Measurements from ENCODE around the gene HSF5. TPM values are rescaled to one million over a fixed set of nuclear protein-coding genes. Genes with fewer than 3 reads are reported as not detected.

Gene HSF5
- total and polyA plus RNA-seq, 2 of the 13 experiments (the other 11 are each of a cell fraction or from before 2014, with no cell fraction given) = not detected

GRCh38 chr17:58507123-58507634, 19.0 kb upstream of the HSF5 start (continued):
- no peak for TF ChIP-seq ATF6 (CRISPR knock-in tag; conservative IDR thresholded peaks at IDR 0.05)
- TF ChIP-seq ZNF576 (CRISPR knock-in tag; IDR thresholded peaks at IDR 0.05) = no peak
- no peak for TF ChIP-seq NONO (IDR thresholded peaks at IDR 0.05)
- TF ChIP-seq NONO (CRISPR knock-in tag; conservative IDR thresholded peaks at IDR 0.05) = 0 out of 2 replicates have a peak, but pooled peaks have one; percentile 24
- TF ChIP-seq ASH2L (IDR thresholded peaks at IDR 0.05; ENCODE audit: insufficient read length, low read depth, low read length) = peak; percentile 34
- TF ChIP-seq, protein P1, sequence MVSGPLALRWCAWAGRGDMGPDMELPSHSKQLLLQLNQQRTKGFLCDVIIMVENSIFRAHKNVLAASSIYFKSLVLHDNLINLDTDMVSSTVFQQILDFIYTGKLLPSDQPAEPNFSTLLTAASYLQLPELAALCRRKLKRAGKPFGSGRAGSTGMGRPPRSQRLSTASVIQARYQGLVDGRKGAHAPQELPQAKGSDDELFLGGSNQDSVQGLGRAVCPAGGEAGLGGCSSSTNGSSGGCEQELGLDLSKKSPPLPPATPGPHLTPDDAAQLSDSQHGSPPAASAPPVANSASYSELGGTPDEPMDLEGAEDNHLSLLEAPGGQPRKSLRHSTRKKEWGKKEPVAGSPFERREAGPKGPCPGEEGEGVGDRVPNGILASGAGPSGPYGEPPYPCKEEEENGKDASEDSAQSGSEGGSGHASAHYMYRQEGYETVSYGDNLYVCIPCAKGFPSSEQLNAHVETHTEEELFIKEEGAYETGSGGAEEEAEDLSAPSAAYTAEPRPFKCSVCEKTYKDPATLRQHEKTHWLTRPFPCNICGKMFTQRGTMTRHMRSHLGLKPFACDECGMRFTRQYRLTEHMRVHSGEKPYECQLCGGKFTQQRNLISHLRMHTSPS (CRISPR knock-in tag; IDR thresholded peaks at IDR 0.05; ENCODE audit: low read depth) = peak; percentile 64; the same call in 1 of the 2 replicates
- TF ChIP-seq, protein P2, sequence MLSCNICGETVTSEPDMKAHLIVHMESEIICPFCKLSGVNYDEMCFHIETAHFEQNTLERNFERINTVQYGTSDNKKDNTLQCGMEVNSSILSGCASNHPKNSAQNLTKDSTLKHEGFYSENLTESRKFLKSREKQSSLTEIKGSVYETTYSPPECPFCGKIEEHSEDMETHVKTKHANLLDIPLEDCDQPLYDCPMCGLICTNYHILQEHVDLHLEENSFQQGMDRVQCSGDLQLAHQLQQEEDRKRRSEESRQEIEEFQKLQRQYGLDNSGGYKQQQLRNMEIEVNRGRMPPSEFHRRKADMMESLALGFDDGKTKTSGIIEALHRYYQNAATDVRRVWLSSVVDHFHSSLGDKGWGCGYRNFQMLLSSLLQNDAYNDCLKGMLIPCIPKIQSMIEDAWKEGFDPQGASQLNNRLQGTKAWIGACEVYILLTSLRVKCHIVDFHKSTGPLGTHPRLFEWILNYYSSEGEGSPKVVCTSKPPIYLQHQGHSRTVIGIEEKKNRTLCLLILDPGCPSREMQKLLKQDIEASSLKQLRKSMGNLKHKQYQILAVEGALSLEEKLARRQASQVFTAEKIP (CRISPR knock-in tag; IDR thresholded peaks at IDR 0.05; ENCODE audit: borderline replicate concordance) = no peak
- no peak for TF ChIP-seq MED13 (CRISPR knock-in tag; IDR thresholded peaks at IDR 0.05)
- TF ChIP-seq YEATS4 (CRISPR knock-in tag; IDR thresholded peaks at IDR 0.05; ENCODE audit: borderline replicate concordance) = no peak
- TF ChIP-seq SALL1 (CRISPR knock-in tag; IDR thresholded peaks at IDR 0.05) = 0 out of 2 replicates have a peak, but pooled peaks have one; percentile 14
- TF ChIP-seq, protein P3, sequence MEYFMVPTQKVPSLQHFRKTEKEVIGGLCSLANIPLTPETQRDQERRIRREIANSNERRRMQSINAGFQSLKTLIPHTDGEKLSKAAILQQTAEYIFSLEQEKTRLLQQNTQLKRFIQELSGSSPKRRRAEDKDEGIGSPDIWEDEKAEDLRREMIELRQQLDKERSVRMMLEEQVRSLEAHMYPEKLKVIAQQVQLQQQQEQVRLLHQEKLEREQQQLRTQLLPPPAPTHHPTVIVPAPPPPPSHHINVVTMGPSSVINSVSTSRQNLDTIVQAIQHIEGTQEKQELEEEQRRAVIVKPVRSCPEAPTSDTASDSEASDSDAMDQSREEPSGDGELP (IDR thresholded peaks at IDR 0.05; ENCODE audit: borderline replicate concordance, low read depth) = peak; percentile 78
- TF ChIP-seq, protein P4, sequence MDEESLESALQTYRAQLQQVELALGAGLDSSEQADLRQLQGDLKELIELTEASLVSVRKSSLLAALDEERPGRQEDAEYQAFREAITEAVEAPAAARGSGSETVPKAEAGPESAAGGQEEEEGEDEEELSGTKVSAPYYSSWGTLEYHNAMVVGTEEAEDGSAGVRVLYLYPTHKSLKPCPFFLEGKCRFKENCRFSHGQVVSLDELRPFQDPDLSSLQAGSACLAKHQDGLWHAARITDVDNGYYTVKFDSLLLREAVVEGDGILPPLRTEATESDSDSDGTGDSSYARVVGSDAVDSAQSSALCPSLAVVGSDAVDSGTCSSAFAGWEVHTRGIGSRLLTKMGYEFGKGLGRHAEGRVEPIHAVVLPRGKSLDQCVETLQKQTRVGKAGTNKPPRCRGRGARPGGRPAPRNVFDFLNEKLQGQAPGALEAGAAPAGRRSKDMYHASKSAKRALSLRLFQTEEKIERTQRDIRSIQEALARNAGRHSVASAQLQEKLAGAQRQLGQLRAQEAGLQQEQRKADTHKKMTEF (CRISPR knock-in tag; IDR thresholded peaks at IDR 0.05) = no peak
- TF ChIP-seq SOX13 (IDR thresholded peaks at IDR 0.05) = no peak
- TF ChIP-seq SOX13 (CRISPR knock-in tag; conservative IDR thresholded peaks at IDR 0.05 in 1 of 2, IDR thresholded peaks at IDR 0.05 in 1 of 2) = 0 out of 4 replicates have a peak, but pooled peaks of 1 of the 2 experiments have one; percentile 13
- no peak for TF ChIP-seq FOXA1 (IDR thresholded peaks at IDR 0.05)
- no peak for TF ChIP-seq FOXA1 (CRISPR knock-in tag; IDR thresholded peaks at IDR 0.05)
- TF ChIP-seq U2AF1 (optimal IDR thresholded peaks at IDR 0.05; ENCODE audit: low read depth, low read length) = no peak
- peak; percentile 60; the same call in 1 of the 2 replicates for TF ChIP-seq CEBPG (CRISPR knock-in tag; IDR thresholded peaks at IDR 0.05)
- TF ChIP-seq DBP (CRISPR knock-in tag; IDR thresholded peaks at IDR 0.05; ENCODE audit: not compliant biosample characterization) = no peak
- TF ChIP-seq NBN (conservative IDR thresholded peaks at IDR 0.05) = no peak

Measured in HepG2 (cell line).